Measurements from ENCODE around the gene CA11. TPM values are rescaled to one million over a fixed set of nuclear protein-coding genes. Genes with fewer than 3 reads are reported as not detected.

Gene CA11
- total RNA-seq, 1 donor from 2014 or later: 9.1 TPM

DNA sequence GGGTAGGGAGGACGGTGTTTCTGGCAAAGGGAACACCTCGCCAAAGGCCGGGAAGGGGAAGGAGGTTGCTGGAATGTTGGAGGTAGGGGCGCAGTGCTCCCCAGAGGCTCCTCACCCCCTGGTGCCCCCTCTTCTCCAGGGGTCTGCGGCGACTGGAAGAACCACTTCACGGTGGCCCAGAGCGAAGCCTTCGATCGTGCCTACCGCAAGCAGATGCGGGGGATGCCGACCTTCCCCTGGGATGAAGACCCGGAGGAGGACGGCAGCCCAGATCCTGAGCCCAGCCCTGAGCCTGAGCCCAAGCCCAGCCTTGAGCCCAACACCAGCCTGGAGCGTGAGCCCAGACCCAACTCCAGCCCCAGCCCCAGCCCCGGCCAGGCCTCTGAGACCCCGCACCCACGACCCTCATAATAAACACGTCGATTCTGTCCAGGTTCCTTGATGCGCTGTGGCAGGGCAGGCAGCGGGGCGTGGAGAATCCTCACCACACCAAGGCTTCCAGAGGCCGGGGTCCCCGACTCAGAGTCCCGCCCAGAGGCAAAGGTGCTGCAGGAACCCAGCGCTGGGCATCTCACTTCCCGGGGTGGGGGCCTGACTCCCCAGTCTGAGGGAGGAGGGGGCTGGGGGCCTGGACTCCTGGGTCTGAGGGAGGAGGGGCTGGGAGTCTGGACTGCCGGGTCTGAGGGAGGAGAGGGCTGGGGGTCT is 46.8 kb downstream of the CA11 start:
- Mint-ChIP-seq H3K4me3 (ENCODE audit: unreplicated experiment) (no peak overlapping the region), H3K36me3 (ENCODE audit: low read depth) (no peaks in the 10 kb centered on the region), H3K27ac (ENCODE audit: unreplicated experiment) (no peak overlapping the region), H3K27me3 (ENCODE audit: low read depth) (peaks cover 4% of the 10 kb centered on the region), H3K4me1 (ENCODE audit: low read depth) (no peaks in the 10 kb centered on the region), H3K9me3 (ENCODE audit: low read depth) (no peaks in the 10 kb centered on the region)
- TF ChIP-seq, protein P1, sequence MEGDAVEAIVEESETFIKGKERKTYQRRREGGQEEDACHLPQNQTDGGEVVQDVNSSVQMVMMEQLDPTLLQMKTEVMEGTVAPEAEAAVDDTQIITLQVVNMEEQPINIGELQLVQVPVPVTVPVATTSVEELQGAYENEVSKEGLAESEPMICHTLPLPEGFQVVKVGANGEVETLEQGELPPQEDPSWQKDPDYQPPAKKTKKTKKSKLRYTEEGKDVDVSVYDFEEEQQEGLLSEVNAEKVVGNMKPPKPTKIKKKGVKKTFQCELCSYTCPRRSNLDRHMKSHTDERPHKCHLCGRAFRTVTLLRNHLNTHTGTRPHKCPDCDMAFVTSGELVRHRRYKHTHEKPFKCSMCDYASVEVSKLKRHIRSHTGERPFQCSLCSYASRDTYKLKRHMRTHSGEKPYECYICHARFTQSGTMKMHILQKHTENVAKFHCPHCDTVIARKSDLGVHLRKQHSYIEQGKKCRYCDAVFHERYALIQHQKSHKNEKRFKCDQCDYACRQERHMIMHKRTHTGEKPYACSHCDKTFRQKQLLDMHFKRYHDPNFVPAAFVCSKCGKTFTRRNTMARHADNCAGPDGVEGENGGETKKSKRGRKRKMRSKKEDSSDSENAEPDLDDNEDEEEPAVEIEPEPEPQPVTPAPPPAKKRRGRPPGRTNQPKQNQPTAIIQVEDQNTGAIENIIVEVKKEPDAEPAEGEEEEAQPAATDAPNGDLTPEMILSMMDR (IDR thresholded peaks at IDR 0.05): no peak
- DNase-seq (ENCODE audit: low spot score): no peak

DNA sequence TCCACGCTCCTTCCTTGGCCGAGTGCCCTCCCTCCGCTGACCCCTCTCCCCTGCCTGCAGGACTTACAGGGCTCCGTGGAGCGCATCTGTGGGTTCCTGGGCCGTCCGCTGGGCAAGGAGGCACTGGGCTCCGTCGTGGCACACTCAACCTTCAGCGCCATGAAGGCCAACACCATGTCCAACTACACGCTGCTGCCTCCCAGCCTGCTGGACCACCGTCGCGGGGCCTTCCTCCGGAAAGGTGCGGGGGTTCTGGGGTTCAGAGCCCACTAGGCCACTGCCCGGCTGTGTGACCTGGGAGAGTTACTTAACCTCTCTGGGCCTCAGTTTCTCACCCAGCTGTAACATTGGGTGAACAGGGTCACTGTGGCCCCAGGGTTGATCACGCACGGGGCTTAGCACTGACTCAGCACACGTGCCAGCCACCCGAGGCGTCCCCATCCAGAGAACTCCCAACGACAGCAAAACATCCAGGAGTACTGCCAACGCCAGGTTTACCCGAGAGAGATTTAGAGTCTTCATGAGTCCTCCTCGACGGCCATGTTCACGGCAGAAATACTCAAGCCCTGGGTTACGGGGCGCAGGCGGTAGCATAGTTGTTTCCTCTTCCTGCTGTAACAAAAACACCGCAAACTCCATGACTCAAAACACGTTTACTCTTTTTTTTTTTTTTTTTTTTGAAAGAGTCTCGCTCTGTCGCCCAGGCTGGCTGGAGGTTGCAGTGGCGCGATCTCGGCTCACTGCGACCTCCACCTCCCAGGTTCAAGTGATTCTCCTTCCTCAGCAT is 49.1 kb downstream of the CA11 start:
- TF ChIP-seq, protein P1 (IDR thresholded peaks at IDR 0.05): no peak
- Mint-ChIP-seq H3K27me3 (ENCODE audit: low read depth) (peaks cover 4% of the 10 kb centered on the region), H3K27ac (ENCODE audit: unreplicated experiment) (no peak overlapping the region), H3K4me3 (ENCODE audit: unreplicated experiment) (no peak overlapping the region), H3K4me1 (ENCODE audit: low read depth) (no peaks in the 10 kb centered on the region), H3K36me3 (ENCODE audit: low read depth) (no peaks in the 10 kb centered on the region), H3K9me3 (ENCODE audit: low read depth) (no peaks in the 10 kb centered on the region)
- no peak for DNase-seq (ENCODE audit: low spot score)

DNA sequence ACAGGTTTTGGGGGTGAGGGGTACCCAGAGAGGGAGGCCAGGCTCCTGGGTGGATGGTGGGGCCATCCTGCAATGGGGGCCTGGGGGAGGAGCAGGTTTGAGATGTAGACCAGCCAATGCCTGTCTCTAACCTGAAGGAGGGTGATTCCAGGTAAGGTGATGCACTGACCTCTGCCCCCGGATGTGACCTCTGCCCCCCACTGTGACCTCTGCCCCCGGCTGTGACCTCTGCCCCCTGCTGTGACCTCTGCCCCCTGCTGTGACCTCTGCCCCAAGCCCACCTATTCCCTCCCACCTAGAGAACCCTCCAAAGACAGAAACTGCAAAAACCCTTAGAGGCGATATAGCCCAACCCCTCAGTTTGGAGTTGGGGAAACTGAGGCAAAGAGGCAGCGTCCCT is 49.8 kb downstream of the CA11 start:
- no peak overlapping the region for H3K27ac Mint-ChIP-seq (ENCODE audit: unreplicated experiment)
- H3K4me1 Mint-ChIP-seq (ENCODE audit: low read depth): no peaks in the 10 kb centered on the region
- TF ChIP-seq, protein P1 (IDR thresholded peaks at IDR 0.05): no peak
- no peak overlapping the region for H3K4me3 Mint-ChIP-seq (ENCODE audit: unreplicated experiment)
- DNase-seq (ENCODE audit: low spot score): no peak
- no peaks in the 10 kb centered on the region for H3K36me3 Mint-ChIP-seq (ENCODE audit: low read depth)
- H3K27me3 Mint-ChIP-seq (ENCODE audit: low read depth): peaks cover 4% of the 10 kb centered on the region
- no peaks in the 10 kb centered on the region for H3K9me3 Mint-ChIP-seq (ENCODE audit: low read depth)

DNA sequence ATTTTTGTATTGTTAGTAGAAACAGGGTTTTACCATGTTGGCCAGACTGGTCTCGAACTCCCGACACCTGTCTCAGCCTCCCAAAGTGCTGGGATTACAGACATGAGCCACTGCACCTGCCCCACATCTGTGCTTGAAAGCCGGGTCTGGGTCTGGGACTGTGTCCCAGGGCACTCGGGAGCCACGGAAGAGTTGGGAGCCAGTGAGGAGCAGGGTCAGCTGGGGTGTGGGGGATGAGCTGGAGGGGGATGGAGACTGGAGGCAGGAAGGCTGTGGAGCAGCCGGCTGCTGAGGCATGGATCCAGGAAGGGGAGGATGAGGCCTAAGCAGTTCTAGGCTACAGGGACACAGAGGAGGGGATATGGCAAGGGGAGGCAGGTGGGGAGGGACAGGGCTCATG is 50.2 kb downstream of the CA11 start:
- no peak for DNase-seq (ENCODE audit: low spot score)
- TF ChIP-seq, protein P1 (IDR thresholded peaks at IDR 0.05): no peak
- no peaks in the 10 kb centered on the region for H3K9me3 Mint-ChIP-seq (ENCODE audit: low read depth)
- H3K27ac Mint-ChIP-seq (ENCODE audit: unreplicated experiment): no peak overlapping the region
- peaks cover 4% of the 10 kb centered on the region for H3K27me3 Mint-ChIP-seq (ENCODE audit: low read depth)
- H3K4me1 Mint-ChIP-seq (ENCODE audit: low read depth): no peaks in the 10 kb centered on the region
- H3K36me3 Mint-ChIP-seq (ENCODE audit: low read depth): no peaks in the 10 kb centered on the region
- no peak overlapping the region for H3K4me3 Mint-ChIP-seq (ENCODE audit: unreplicated experiment)

DNA sequence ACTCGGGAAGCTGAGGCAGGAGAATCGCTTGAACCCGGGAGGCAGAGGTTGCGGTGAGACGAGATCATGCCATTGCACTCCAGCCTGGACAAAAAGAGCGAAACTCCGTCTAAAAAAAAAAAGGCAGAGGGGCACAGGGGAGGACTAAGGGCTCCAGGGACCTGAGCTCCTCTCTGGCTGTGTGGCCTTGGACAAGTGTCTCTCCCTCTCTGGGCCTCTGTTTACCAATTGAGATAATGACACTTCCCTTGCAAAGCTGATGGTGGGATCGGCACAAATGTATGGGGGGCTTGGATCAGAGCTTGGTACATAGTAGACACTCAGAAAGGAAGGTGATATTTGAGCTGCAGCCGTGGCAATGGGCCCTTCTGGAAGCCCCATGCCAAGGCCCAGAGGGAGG is 50.8 kb downstream of the CA11 start:
- no peak overlapping the region for H3K4me3 Mint-ChIP-seq (ENCODE audit: unreplicated experiment)
- TF ChIP-seq, protein P1 (IDR thresholded peaks at IDR 0.05): no peak
- peaks cover 4% of the 10 kb centered on the region for H3K27me3 Mint-ChIP-seq (ENCODE audit: low read depth)
- DNase-seq (ENCODE audit: low spot score): no peak
- no peaks in the 10 kb centered on the region for H3K9me3 Mint-ChIP-seq (ENCODE audit: low read depth)
- no peaks in the 10 kb centered on the region for H3K36me3 Mint-ChIP-seq (ENCODE audit: low read depth)
- no peak overlapping the region for H3K27ac Mint-ChIP-seq (ENCODE audit: unreplicated experiment)
- H3K4me1 Mint-ChIP-seq (ENCODE audit: low read depth): no peaks in the 10 kb centered on the region

Measured in chondrocyte (in vitro differentiated cells).